Measurements from ENCODE around the gene HTR3E. TPM values are rescaled to one million over a fixed set of nuclear protein-coding genes. Genes with fewer than 3 reads are reported as not detected.

HTR3E gene
- total RNA-seq, 1 donor from 2014 or later, result not detected

- H3K27me3 Mint-ChIP-seq (ENCODE audit: insufficient read depth), result peaks cover 3% of the 10 kb centered on the region
- H3K4me1 Mint-ChIP-seq (ENCODE audit: low read depth), result peaks cover 8% of the 10 kb centered on the region
- intact Hi-C loops (cut with micrococcal nuclease), result no loop called here
- no peaks in the 10 kb centered on the region for H3K36me3 Mint-ChIP-seq (ENCODE audit: low read depth)
- no peak overlapping the region for H3K4me3 Mint-ChIP-seq
- no peaks in the 10 kb centered on the region for H3K9me3 Mint-ChIP-seq
- H3K27ac Mint-ChIP-seq, result no peak overlapping the region
- DNase-seq (ENCODE audit: low spot score), result no peak
Measured at GRCh38 chr3:184129012-184129411, 32.1 kb downstream of the HTR3E start.

DNA sequence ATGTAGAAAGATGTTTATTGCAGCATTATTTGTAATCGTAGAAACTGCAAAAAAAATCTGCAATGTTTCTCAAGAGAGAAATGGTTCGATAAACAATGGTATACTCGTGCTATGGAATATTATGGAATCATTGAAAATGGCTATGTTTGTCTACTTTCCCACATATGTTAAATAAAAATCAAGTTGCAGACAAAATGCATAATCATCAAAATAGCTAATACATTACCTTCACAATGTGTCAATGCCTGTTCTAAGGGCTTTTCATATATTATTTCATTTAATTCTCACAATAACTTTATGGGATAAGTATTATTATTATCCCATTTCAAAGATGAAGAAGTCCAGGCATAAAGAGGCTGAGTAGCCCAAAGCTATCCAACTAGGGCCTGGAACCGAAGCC lies 36.1 kb downstream of the HTR3E start:
- H3K9me3 Mint-ChIP-seq, result no peaks in the 10 kb centered on the region
- peaks cover 5% of the 10 kb centered on the region for H3K36me3 Mint-ChIP-seq (ENCODE audit: low read depth)
- intact Hi-C loops (cut with micrococcal nuclease), result loop anchor here (10.0 kb wide), 1 partner anchor 438 kb away; the partner anchor contains the start of gene YEATS2

DNA sequence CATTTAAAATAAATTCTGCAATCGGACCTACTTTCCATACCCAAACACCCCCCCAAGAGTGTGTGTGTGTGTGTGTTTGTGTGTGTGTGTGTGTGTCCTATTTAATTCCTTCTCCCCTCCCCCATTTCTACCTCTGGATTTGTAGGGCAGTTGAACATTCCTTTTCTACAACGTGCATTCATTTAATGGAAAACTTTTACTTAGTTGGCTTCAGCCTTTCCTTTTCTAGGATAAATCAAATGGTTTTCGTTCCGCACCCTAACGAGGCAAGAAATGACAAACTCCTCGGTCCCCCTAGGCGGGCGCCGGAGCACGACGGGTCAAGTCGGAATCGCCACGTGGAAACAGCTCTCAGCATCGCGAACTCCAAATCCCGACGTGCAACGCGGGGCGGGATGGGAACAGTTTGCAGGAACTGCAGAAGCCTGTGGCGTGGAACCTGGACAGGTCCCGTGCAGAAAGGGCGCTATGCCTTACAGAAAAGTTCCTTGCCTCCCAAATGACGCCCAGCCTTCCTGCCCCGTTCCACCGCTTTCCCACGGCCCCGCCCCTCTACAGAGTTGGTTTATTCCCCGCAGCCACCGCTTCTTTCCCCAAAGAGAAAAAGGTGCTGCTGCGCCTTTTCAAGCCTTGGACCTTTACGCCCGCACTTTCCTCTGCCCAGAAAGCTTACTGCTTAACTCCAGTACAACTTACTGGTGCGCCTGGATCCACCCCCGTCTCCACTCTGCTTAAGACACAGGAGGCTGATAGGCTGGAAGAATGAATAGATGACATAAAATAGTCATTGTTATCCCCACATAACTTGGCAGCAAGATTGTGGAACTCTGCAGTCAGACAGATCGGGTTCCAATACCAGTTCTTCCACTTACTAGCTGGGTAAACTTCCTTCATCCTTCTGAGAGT lies 37.2 kb downstream of the HTR3E start:
- DNase-seq (ENCODE audit: low spot score), result no peak
- Mint-ChIP-seq H3K27me3 (ENCODE audit: insufficient read depth) (no peaks in the 10 kb centered on the region), H3K9me3 (no peaks in the 10 kb centered on the region), H3K4me3 (peak overlapping the region; percentile 92), H3K4me1 (ENCODE audit: low read depth) (peaks cover 31% of the 10 kb centered on the region), H3K36me3 (ENCODE audit: low read depth) (peaks cover 5% of the 10 kb centered on the region), H3K27ac (peak overlapping the region; percentile 13)
- intact Hi-C loops (cut with micrococcal nuclease), result loop anchor here (2.0 to 10.0 kb wide), 2 partner anchors 239 to 439 kb away; partner anchors contain the start of gene YEATS2

More for the DNA sequence above, 36.1 kb downstream of the HTR3E start:
- Mint-ChIP-seq H3K27me3 (ENCODE audit: insufficient read depth) (no peaks in the 10 kb centered on the region), H3K4me1 (ENCODE audit: low read depth) (peaks cover 31% of the 10 kb centered on the region), H3K27ac (no peak overlapping the region), H3K4me3 (no peak overlapping the region)
- DNase-seq (ENCODE audit: low spot score), result no peak

DNA sequence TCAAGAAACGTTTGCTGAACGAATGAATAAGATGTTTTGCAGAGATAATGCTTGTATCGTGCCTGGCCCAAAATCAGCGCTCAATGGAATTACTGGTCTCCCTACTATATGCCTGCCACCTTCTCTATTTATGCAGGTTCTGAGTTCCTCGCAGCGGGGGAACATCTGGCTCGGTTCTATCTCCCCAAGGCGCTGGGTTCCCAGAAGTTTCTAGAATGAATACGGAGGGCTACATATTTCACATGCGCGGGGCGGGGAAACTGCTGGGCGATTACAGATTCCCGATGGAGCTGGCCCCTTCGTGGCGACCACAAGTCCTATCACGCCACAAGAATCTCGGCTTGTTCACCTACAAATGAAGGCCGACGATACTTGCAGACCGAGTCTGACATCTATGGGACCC lies 37.9 kb downstream of the HTR3E start:
- peak overlapping the region; percentile 92 for H3K4me3 Mint-ChIP-seq

GRCh38 chr3:184135149-184135910 lies 38.5 kb downstream of the HTR3E start, which contains the start of gene EIF2B5:
TSS of gene EIF2B5 (plus strand) at chr3:184135358. CDS start at chr3:184135386, 28 bp downstream.
- intact Hi-C loops (cut with micrococcal nuclease), result loop anchor here (1.0 to 10.0 kb wide), 11 partner anchors 20 to 498 kb away; partner anchors contain the start of genes ABCC5, ABCF3, AP2M1 and DVL3
- Mint-ChIP-seq H3K4me1 (ENCODE audit: low read depth) (peaks cover 31% of the 10 kb centered on the region), H3K27ac (peak within 1 kb of the TSS; percentile 85), H3K36me3 (ENCODE audit: low read depth) (peaks cover 9% of the 10 kb centered on the region), H3K9me3 (no peaks in the 10 kb centered on the region), H3K27me3 (ENCODE audit: insufficient read depth) (no peaks in the 10 kb centered on the region), H3K4me3 (peak within 1 kb of the TSS; percentile 92)
- DNase-seq (ENCODE audit: low spot score), result peak; percentile 83

More for the DNA sequence above, 37.9 kb downstream of the HTR3E start:
- no peaks in the 10 kb centered on the region for H3K27me3 Mint-ChIP-seq (ENCODE audit: insufficient read depth)
- DNase-seq (ENCODE audit: low spot score), result no peak
- intact Hi-C loops (cut with micrococcal nuclease), result loop anchor here (1.0 to 10.0 kb wide), 11 partner anchors 21 to 497 kb away; partner anchors contain the start of genes ABCC5, ABCF3, AP2M1 and DVL3
- no peaks in the 10 kb centered on the region for H3K9me3 Mint-ChIP-seq
- H3K27ac Mint-ChIP-seq, result peak overlapping the region; percentile 85
- H3K36me3 Mint-ChIP-seq (ENCODE audit: low read depth), result peaks cover 5% of the 10 kb centered on the region
- H3K4me1 Mint-ChIP-seq (ENCODE audit: low read depth), result peaks cover 31% of the 10 kb centered on the region

DNA sequence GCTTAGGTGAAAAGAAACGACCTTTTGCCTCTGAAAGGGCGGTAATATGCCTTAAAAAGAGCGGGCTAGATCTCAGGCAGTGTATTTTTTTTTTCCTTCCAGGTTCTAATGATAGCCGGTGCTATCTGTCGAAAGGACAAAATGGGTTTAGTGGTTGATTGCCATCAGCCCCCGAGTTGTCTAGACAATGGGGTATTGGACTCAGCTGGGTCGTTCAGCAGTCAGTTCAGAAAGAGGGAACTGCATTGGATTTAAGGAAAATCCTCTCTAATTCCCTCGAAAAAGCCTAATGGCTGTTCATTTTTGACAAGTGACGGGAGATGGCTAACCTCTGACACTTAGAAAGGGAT lies 39.0 kb downstream of the HTR3E start:
- Mint-ChIP-seq H3K4me1 (ENCODE audit: low read depth) (peaks cover 31% of the 10 kb centered on the region), H3K36me3 (ENCODE audit: low read depth) (peaks cover 10% of the 10 kb centered on the region), H3K9me3 (no peaks in the 10 kb centered on the region), H3K4me3 (peak overlapping the region; percentile 92), H3K27ac (peak overlapping the region; percentile 85), H3K27me3 (ENCODE audit: insufficient read depth) (no peaks in the 10 kb centered on the region)
- intact Hi-C loops (cut with micrococcal nuclease), result loop anchor here (1.0 to 10.0 kb wide), 11 partner anchors 19 to 499 kb away; partner anchors contain the start of genes ABCC5, ABCF3, AP2M1 and DVL3
- DNase-seq (ENCODE audit: low spot score), result no peak

GRCh38 chr3:184140436-184140835 lies 43.6 kb downstream of the HTR3E start:
- no peak for DNase-seq (ENCODE audit: low spot score)
- H3K4me3 Mint-ChIP-seq, result no peak overlapping the region
- H3K27me3 Mint-ChIP-seq (ENCODE audit: insufficient read depth), result no peaks in the 10 kb centered on the region
- H3K4me1 Mint-ChIP-seq (ENCODE audit: low read depth), result peaks cover 19% of the 10 kb centered on the region
- intact Hi-C loops (cut with micrococcal nuclease), result no loop called here
- H3K36me3 Mint-ChIP-seq (ENCODE audit: low read depth), result peaks cover 37% of the 10 kb centered on the region
- no peak overlapping the region for H3K27ac Mint-ChIP-seq
- H3K9me3 Mint-ChIP-seq, result no peaks in the 10 kb centered on the region

DNA sequence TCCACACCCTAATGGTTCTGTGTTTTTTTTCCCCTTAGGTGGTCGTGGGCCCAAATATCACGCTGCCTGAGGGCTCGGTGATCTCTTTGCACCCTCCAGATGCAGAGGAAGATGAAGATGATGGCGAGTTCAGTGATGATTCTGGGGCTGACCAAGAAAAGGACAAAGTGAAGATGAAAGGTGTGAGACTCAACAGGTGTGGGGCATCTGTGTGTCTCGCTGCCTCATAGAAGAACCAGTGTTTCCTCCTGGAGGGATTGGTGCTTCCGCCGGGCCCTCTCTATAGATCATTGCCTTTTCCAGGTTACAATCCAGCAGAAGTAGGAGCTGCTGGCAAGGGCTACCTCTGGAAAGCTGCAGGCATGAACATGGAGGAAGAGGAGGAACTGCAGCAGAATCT lies 45.3 kb downstream of the HTR3E start:
- Mint-ChIP-seq H3K4me1 (ENCODE audit: low read depth) (peaks cover 5% of the 10 kb centered on the region), H3K4me3 (no peak overlapping the region), H3K27ac (no peak overlapping the region), H3K9me3 (no peaks in the 10 kb centered on the region), H3K27me3 (ENCODE audit: insufficient read depth) (no peaks in the 10 kb centered on the region), H3K36me3 (ENCODE audit: low read depth) (peaks cover 42% of the 10 kb centered on the region)
- DNase-seq (ENCODE audit: low spot score), result no peak
- intact Hi-C loops (cut with micrococcal nuclease), result no loop called here

GRCh38 chr3:184143327-184143726 lies 46.5 kb downstream of the HTR3E start:
- intact Hi-C loops (cut with micrococcal nuclease), result no loop called here
- no peak for DNase-seq (ENCODE audit: low spot score)
- no peak overlapping the region for H3K27ac Mint-ChIP-seq

DNA sequence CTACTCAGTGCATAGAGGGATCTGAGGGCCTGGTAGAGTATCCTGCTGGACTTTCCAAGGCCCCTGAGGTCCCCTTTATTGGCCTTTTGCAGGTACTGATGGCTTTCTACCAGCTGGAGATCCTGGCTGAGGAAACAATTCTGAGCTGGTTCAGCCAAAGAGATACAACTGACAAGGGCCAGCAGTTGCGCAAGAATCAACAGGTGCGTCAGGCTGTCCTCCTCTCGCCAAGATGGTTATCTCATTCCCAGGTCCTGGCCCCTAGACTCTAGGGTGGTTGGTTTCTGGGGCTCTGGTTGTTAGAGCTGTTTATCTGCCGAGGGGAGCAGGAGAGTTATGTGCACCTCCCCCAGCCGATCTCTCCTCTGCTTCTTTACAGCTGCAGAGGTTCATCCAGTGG lies 47.6 kb downstream of the HTR3E start:
- no peak overlapping the region for H3K27ac Mint-ChIP-seq
- H3K4me1 Mint-ChIP-seq (ENCODE audit: low read depth), result no peaks in the 10 kb centered on the region
- intact Hi-C loops (cut with micrococcal nuclease), result loop anchor here (2.0 kb wide), 1 partner anchor 104 kb away; the partner anchor contains the start of genes ALG3 and EEF1AKMT4
- no peak for DNase-seq (ENCODE audit: low spot score)
- H3K36me3 Mint-ChIP-seq (ENCODE audit: low read depth), result peaks cover 37% of the 10 kb centered on the region
- H3K9me3 Mint-ChIP-seq, result no peaks in the 10 kb centered on the region
- no peak overlapping the region for H3K4me3 Mint-ChIP-seq
- no peaks in the 10 kb centered on the region for H3K27me3 Mint-ChIP-seq (ENCODE audit: insufficient read depth)

More at GRCh38 chr3:184143327-184143726, 46.5 kb downstream of the HTR3E start:
- no peaks in the 10 kb centered on the region for H3K4me1 Mint-ChIP-seq (ENCODE audit: low read depth)
- no peak overlapping the region for H3K4me3 Mint-ChIP-seq
- peaks cover 37% of the 10 kb centered on the region for H3K36me3 Mint-ChIP-seq (ENCODE audit: low read depth)
- H3K9me3 Mint-ChIP-seq, result no peaks in the 10 kb centered on the region
- no peaks in the 10 kb centered on the region for H3K27me3 Mint-ChIP-seq (ENCODE audit: insufficient read depth)

- no peaks in the 10 kb centered on the region for H3K27me3 Mint-ChIP-seq (ENCODE audit: insufficient read depth)
- H3K27ac Mint-ChIP-seq, result no peak overlapping the region
- H3K36me3 Mint-ChIP-seq (ENCODE audit: low read depth), result peaks cover 35% of the 10 kb centered on the region
- no peaks in the 10 kb centered on the region for H3K9me3 Mint-ChIP-seq
- no peaks in the 10 kb centered on the region for H3K4me1 Mint-ChIP-seq (ENCODE audit: low read depth)
- H3K4me3 Mint-ChIP-seq, result no peak overlapping the region
- intact Hi-C loops (cut with micrococcal nuclease), result loop anchor here (2.0 kb wide), 1 partner anchor 104 kb away; the partner anchor contains the start of genes ALG3 and EEF1AKMT4
- no peak for DNase-seq (ENCODE audit: low spot score)
Measured at GRCh38 chr3:184145111-184145524, 48.3 kb downstream of the HTR3E start.

DNA sequence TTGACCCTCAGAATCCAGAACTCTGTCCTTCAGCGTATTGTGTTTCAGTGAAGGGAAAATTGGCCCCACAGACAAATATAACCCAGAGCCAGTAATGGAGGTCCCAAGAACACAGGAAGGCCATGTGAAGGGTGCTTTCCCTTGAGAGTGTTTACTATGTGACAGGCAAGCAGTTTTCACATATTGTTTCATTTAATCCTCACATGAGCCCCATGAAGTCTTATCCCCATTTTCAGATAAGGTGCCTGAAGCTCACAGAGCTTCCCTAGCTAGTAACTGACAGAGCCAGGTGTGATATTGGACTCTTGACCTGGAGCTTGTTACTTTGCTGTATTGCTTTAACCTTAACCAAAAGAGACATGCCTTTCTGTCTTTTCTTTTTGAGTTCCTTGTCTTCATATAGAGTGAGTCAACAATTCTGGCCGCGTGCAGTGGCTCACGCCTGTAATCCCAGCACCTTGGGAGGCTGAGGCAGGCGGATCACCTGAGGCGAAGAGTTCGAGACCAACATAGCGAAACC lies 48.9 kb downstream of the HTR3E start:
- Mint-ChIP-seq H3K4me1 (ENCODE audit: low read depth) (no peaks in the 10 kb centered on the region), H3K27ac (no peak overlapping the region), H3K4me3 (no peak overlapping the region), H3K36me3 (ENCODE audit: low read depth) (peaks cover 32% of the 10 kb centered on the region), H3K9me3 (no peaks in the 10 kb centered on the region), H3K27me3 (ENCODE audit: insufficient read depth) (no peaks in the 10 kb centered on the region)
- intact Hi-C loops (cut with micrococcal nuclease), result loop anchor here (2.0 kb wide), 1 partner anchor 103 kb away; the partner anchor contains the start of genes ALG3 and EEF1AKMT4
- no peak for DNase-seq (ENCODE audit: low spot score)
